Measurements from ENCODE around the gene GALNTL6. TPM values are rescaled to one million over a fixed set of nuclear protein-coding genes. Genes with fewer than 3 reads are reported as not detected.

Gene GALNTL6
- total RNA-seq, 1 experiment from 2014 or later, result not detected

- no peak for TF ChIP-seq EGR1 (IDR thresholded peaks at IDR 0.05; ENCODE audit: low read depth)
- TF ChIP-seq POLR2A (IDR thresholded peaks at IDR 0.05; ENCODE audit: borderline replicate concordance, extremely low read depth, insufficient read depth, insufficient read length), result no peak
- no peak for TF ChIP-seq CTCF (IDR thresholded peaks at IDR 0.05 in 2 of 3, conservative IDR thresholded peaks at IDR 0.05 in 1 of 3; ENCODE audit: borderline replicate concordance in 1 of 3, insufficient read depth in 1 of 3, low read depth in 2 of 3, low read length in 2 of 3)
- no peak for TF ChIP-seq EZH2phosphoT487 (IDR thresholded peaks at IDR 0.05; ENCODE audit: borderline replicate concordance)
Measured at GRCh38 chr4:171809854-171810253, 3.4 kb upstream of the GALNTL6 start (continued).

- no peaks in the 10 kb centered on the region for H3K4me1 ChIP-seq (ENCODE audit: control insufficient read depth in 1 of 2, insufficient read depth in 2 of 2, low read length in 2 of 2)
- CTCF ChIA-PET, result no interaction called here
- no peaks in the 10 kb centered on the region; the same call in 1 of the 2 replicates for H3K9me2 ChIP-seq (ENCODE audit: insufficient read depth)
- H4K20me1 ChIP-seq (ENCODE audit: insufficient read depth), result no peaks in the 10 kb centered on the region; the same call in 1 of the 2 replicates
- DNase-seq (ENCODE audit: low read depth, low spot score) (no peak), ATAC-seq (no peak)
- no peak overlapping the region for H2AFZ ChIP-seq (ENCODE audit: low read depth, low read length, poor library complexity, severe bottlenecking)
- no TSS peak for BruUV-seq (replicated peaks)
- TF ChIP-seq JUND (IDR thresholded peaks at IDR 0.05), result no peak
- TF ChIP-seq MAX (IDR thresholded peaks at IDR 0.05), result no peak
- TF ChIP-seq CEBPB (IDR thresholded peaks at IDR 0.05; ENCODE audit: low read depth), result no peak
- TF ChIP-seq ZNF274 (IDR thresholded peaks at IDR 0.05; ENCODE audit: low read depth, low read length), result no peak
- TF ChIP-seq REST (IDR thresholded peaks at IDR 0.05; ENCODE audit: low read depth), result no peak
- no peak for TF ChIP-seq POLR2A (IDR thresholded peaks at IDR 0.05; ENCODE audit: borderline replicate concordance, extremely low read depth, insufficient read depth, insufficient read length)
- TF ChIP-seq CTCF (IDR thresholded peaks at IDR 0.05 in 2 of 3, conservative IDR thresholded peaks at IDR 0.05 in 1 of 3; ENCODE audit: borderline replicate concordance in 1 of 3, insufficient read depth in 1 of 3, low read depth in 2 of 3, low read length in 2 of 3), result no peak
- no peak for TF ChIP-seq ZBTB33 (IDR thresholded peaks at IDR 0.05; ENCODE audit: extremely low read depth, insufficient replicate concordance, low read length)
- TF ChIP-seq RAD21 (IDR thresholded peaks at IDR 0.05; ENCODE audit: low read depth), result no peak
- RAD21 ChIA-PET (ENCODE audit: low non-redundant PET in 1 of 2, low total read pairs in 2 of 2, uncharacterized antibody in 2 of 2, unreplicated experiment in 2 of 2), result no interaction called here
- no peaks in the 10 kb centered on the region for H3K27me3 ChIP-seq (ENCODE audit: insufficient read depth, low read length)
- no peak overlapping the region for H3K4me3 ChIP-seq (replicated peaks in 1 of 2; ENCODE audit: low read depth in 1 of 2, low read length in 2 of 2)
- H3K36me3 ChIP-seq (ENCODE audit: control insufficient read depth in 1 of 2, insufficient read depth in 2 of 2, low read length in 2 of 2), result no peaks in the 10 kb centered on the region
- H3K4me2 ChIP-seq (ENCODE audit: low read length), result no peak overlapping the region
- no peaks in the 10 kb centered on the region for H3K9me3 ChIP-seq (ENCODE audit: control insufficient read depth in 1 of 2, insufficient read depth in 1 of 2, low read depth in 1 of 2, low read length in 2 of 2)
- H3K9ac ChIP-seq (ENCODE audit: low read length), result no peak overlapping the region
- no peaks in the 10 kb centered on the region for H3K79me2 ChIP-seq (ENCODE audit: insufficient read depth, low read length)
- intact Hi-C loops (cut with micrococcal nuclease), result no loop called here
- POLR2A ChIA-PET, result no interaction called here
- no peak overlapping the region for H3K27ac ChIP-seq (ENCODE audit: low read depth, low read length)
Measured at GRCh38 chr4:171812333-171812664, 905 bp upstream of the GALNTL6 start.
